Stimulated activated CD4-positive, alpha-beta T cell treated with anti-CD3 and anti-CD28 coated beads, Interleukin-12 subunit alpha, Interleukin-12 subunit beta, amount 100 ng/mL, for 48 hours (primary cell): ENCODE results near the gene MYO1E.
"Not testable (repeated sequence)": the region's sequence is repeated elsewhere in the genome, so short reads cannot be mapped to it uniquely, and the experiment has no call there.

Experiments used
- DNase-seq, 3 donors: peaks; one replicate each; pipeline ENCODE4 v3.0.0-alpha.2; 2020; ENCODE audit warnings: low read depth in 2 of 3, low spot score in 1 of 3

Gene MYO1E

DNA sequence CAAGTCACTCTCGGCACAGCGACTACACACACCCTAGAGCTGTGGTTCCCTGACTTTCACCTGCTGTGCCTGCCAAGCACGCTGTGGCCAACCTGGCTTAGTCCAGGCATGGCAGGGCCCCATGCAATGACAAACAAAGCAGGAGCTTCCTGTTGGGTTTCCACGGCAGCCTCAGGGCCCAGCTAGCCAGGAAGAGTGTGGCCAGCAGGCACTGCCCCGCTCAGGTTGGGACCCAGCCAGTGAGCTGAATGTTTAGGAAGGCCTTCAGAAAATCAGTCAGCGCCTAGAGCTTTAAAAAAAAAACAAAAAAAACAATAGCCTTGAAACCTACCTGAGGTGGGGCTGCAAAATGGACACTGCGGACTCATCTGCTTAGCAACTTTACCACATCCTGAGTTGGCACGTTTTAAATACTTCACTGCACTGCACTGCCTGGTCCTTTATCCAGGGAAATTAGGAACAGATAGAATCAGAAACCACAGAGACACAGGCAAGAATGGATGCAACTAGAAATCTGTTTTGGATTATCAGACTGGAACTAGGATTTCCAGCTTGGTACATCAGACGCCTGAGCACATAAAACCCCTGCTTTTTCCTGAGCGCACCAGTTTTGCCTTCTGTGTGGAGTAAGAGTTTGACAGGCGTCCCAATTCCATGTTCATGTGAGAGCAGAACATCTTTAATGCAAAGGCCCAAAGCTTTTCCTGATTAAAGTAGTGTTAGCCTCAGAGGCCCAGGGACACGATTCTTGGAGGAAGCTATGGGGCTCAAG, 202.2 kb downstream of the MYO1E start:
- DNase-seq = no peak

DNA sequence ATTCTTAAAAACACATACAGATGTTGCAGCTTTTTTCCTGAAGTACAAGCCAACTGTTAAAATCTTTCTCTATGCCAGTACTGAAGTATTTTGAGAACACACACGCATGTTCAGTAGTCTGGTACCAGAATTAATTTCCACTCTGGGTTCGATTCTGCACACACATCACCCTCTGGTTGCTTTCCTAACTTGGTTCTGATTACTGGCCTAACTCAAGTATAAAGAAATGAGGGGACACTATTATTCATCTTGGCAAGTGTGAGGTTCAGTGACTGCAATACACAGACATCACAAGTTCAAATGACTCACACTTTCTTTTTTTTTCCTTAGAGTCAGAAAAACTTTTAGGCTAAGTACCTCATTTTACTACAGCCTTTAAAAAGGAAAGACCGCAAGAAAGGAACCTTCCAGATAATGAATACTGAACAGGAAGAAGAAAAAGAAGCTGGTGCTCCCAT, 203.4 kb downstream of the MYO1E start:
- no peak for DNase-seq

- no peak for DNase-seq
These were observed 204.1 kb downstream of the MYO1E start for GRCh38 chr15:59168536-59168935.

DNA sequence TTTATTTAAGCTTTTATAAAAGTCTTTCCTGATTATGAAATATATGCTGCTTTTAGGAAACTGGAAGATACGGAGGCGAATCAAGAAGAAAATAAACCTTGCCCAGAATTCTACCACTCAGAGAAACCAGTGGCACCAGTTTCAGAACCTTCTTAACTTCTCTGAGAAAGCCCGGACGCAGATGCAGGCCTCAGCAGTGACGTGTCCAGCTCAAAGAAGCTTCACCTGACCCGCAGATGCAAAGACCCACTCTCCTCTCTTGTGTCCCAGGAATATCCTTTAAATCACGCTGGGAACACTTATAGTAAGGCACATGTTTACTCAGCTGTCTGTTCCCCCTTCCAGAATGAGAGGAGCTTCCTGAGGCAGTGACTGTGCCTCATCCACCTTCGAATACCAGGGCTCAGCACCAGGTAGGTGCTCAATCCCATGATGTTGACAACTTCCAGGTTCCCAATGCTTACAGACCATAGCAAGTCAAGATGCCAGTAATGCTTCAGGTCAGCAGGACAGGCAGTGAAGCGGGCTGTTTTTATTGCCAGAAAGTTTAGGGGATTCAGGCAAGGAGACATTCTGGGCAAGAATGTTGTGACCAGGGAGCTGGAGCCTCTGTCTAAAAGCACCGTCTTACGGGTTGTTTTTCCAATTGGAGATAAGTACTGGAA, 205.9 kb downstream of the MYO1E start:
- DNase-seq = no peak

- no peak for DNase-seq
These were observed 206.5 kb downstream of the MYO1E start for GRCh38 chr15:59166166-59166565.

- no peak for DNase-seq
These were observed 206.9 kb downstream of the MYO1E start for GRCh38 chr15:59165726-59166125.

DNA sequence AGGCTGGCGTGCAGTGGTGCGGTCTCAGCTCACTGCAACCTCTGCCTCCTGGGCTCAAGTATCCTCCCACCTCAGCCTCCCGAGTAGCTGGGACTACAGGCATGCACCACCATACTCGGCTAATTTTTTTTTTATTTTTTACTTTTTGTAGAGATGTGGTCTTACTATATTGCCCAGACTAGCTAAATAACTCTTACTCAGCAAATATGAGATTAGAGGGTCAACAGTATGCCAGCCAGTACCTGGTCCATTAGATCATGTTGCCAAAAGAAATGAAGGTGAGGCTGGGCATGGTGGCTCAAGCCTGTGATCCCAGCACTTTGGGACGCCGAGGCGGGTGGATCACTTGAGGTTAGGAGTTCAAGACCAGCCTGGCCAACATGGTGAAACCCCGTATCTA, 210.6 kb downstream of the MYO1E start:
- DNase-seq = not testable (repeated sequence)

GRCh38 chr15:59160880-59161593, 211.6 kb downstream of the MYO1E start:
- peak in 1 of 3 donors; percentile 8 for DNase-seq

- no peak for DNase-seq
These were observed 213.5 kb downstream of the MYO1E start for GRCh38 chr15:59159210-59159609.

- DNase-seq = no peak
These were observed 214.0 kb downstream of the MYO1E start for GRCh38 chr15:59158701-59159034.

GRCh38 chr15:59157840-59158700, 214.6 kb downstream of the MYO1E start:
- no peak for DNase-seq

DNA sequence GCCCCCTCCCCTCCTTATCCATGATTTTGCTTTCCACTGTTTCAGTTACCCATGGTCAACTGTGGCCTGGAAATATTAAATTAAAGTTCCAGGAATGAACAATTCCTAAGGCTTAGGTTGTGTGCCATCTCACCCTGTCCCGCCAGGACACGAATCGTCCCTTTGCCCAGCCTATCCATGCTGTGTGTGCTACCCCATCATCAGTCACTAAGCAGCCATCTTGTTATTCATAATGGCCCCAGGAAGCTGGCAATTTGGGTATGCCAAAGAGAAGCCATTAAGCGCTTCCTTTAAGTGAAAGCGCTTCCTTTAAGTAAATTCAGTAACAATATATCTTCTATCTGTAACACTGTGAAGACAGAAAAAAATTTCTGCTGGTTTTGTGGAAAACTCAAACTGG, 215.3 kb downstream of the MYO1E start:
- no peak for DNase-seq

DNA sequence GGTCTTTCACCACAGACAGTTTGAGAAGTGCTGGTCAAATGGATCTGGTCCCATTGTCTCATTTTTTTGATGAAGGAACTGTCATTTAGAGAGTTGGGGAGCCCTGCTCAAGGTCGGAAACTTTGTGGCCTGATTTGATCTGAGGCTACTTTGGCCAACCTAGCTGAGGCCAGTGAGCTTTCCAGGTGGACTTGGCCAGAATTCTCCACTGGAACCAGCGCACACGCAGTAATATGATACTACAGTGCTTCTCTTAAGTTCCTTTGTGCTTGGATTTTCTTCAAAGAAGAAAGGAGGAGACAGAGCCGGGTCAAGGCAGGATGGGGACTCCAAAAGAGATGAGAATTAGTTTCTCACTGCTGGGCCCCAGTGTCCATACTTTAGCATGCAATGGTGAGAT, 217.2 kb downstream of the MYO1E start:
- no peak for DNase-seq

DNA sequence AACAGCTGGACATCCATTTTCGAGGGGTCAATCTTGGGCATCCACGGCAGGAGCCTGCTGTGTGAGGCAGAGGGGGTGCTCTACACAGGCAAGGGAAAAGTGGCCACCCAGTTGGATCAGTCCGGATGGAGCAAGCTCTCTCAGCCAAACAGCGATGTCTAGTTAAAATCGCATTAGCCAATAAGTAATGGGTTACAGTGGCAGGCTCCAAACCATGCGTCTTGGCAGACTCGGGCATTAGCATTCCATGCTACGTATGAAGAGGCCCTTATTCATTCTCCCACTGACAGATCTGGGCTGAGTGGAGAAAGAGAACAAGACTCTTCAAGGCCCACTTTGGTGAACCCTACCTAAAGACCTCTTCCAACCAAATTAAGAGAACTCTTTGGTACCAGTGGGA, 218.4 kb downstream of the MYO1E start:
- no peak for DNase-seq

GRCh38 chr15:59153466-59153865, 219.2 kb downstream of the MYO1E start:
- DNase-seq = no peak

- DNase-seq = no peak
These were observed 219.8 kb downstream of the MYO1E start for GRCh38 chr15:59152694-59153450.

- DNase-seq = no peak
These were observed 222.5 kb downstream of the MYO1E start for GRCh38 chr15:59150185-59150584.

- no peak for DNase-seq
These were observed 224.4 kb downstream of the MYO1E start for GRCh38 chr15:59148153-59148833.

DNA sequence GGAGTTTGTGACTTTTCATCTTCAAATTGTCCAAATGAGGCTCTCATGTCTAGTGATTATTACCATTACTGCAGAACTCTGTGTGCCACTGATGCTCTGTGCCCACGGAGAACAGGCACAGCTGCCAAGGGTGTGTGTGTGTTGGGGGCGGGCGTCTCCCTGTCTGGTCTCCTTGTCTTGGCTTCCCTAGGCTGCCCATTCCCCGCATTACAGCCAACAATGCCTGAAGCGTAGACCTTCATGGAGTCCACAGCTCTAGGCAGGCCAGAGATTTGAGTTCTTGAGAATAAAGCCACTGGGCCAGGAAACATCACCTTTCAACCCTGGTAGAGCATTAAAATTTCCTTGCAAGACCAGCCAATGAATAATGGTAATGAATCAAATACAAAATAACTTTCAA, 225.0 kb downstream of the MYO1E start:
- DNase-seq = no peak

DNA sequence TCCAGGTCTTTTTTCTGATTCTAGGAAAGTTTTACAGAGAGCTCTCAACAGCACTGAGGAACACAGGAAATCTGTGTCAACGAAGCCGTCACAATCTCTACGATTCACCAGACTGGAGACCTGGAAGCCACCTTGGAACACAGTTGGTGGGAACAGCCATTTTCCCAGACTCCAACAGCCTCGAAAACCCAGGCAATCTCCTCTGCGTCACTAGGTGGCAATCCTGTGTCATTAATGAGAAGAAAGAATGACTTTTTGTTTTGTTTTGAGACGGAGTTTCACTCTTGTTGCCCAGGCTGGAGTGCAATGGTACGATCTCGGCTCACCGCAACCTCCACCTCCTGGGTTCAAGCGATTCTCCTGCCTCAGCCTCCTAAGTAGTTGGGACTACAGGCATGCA, 228.1 kb downstream of the MYO1E start:
- not testable (repeated sequence) for DNase-seq
